Superior temporal gyrus (tissue), 1 donor: ENCODE data around the gene TET2.

Experiments used
- DNase-seq: peaks from one replicate; pipeline ENCODE4 v3.0.0-alpha.2; 2016; ENCODE audit errors: extremely low spot score

Gene TET2

GRCh38 chr4:105182211-105182610 is 35.5 kb downstream of the TET2 start:
- DNase-seq: no peak

- no peak for DNase-seq
Measured at GRCh38 chr4:105184316-105184980, 37.8 kb downstream of the TET2 start.

- no peak for DNase-seq
Measured at GRCh38 chr4:105186701-105187161, 40.1 kb downstream of the TET2 start.

- no peak for DNase-seq
Measured at GRCh38 chr4:105189855-105190650, 43.4 kb downstream of the TET2 start.

GRCh38 chr4:105191621-105192210 is 45.0 kb downstream of the TET2 start:
- DNase-seq: no peak

GRCh38 chr4:105192474-105192873 is 45.8 kb downstream of the TET2 start:
- DNase-seq: no peak

GRCh38 chr4:105192910-105193309 is 46.2 kb downstream of the TET2 start:
- no peak for DNase-seq

GRCh38 chr4:105193536-105193935 is 46.9 kb downstream of the TET2 start:
- DNase-seq: no peak

- no peak for DNase-seq
Measured at GRCh38 chr4:105194328-105195231, 47.9 kb downstream of the TET2 start.

- no peak for DNase-seq
Measured at GRCh38 chr4:105196523-105197145, 50.0 kb downstream of the TET2 start.

GRCh38 chr4:105197777-105198176 is 51.1 kb downstream of the TET2 start:
- no peak for DNase-seq

- DNase-seq: no peak
Measured at GRCh38 chr4:105198541-105198940, 51.9 kb downstream of the TET2 start.

GRCh38 chr4:105206214-105206613 is 59.5 kb downstream of the TET2 start:
- no peak for DNase-seq

GRCh38 chr4:105207386-105207785 is 60.7 kb downstream of the TET2 start:
- no peak for DNase-seq

GRCh38 chr4:105208561-105208960 is 61.9 kb downstream of the TET2 start:
- DNase-seq: no peak

- DNase-seq: no peak
Measured at GRCh38 chr4:105210916-105211315, 64.2 kb downstream of the TET2 start.

- peak; percentile 46 for DNase-seq
Measured at GRCh38 chr4:105215609-105216313, 69.1 kb downstream of the TET2 start.

GRCh38 chr4:105225500-105225899 is 78.8 kb downstream of the TET2 start:
- no peak for DNase-seq

- no peak for DNase-seq
Measured at GRCh38 chr4:105227054-105227453, 80.4 kb downstream of the TET2 start.

- no peak for DNase-seq
Measured at GRCh38 chr4:105230287-105230686, 83.6 kb downstream of the TET2 start.

- no peak for DNase-seq
Measured at GRCh38 chr4:105232374-105232773, 85.7 kb downstream of the TET2 start.
